ENCODE measurements around the gene ATP8B4.

DNA sequence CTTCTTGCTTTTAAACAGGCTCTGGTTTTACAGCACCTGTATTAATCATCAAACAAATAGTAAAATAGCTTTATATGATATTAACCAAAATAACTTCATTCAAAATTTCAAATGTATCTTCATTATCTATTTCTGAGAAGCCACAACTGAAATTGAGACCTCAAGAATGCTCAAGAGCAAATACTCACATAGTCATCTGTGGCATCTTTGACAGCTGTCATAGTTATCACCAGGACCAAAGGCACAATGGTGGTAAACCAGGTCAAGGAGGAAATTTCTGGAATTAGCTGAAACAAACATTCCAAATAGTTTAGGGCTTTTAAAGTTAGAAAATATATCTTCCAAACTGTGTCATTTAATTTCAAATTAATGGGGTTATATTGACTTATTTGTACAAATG is 74.6 kb downstream of the ATP8B4 start:
- TF ChIP-seq, protein P1, sequence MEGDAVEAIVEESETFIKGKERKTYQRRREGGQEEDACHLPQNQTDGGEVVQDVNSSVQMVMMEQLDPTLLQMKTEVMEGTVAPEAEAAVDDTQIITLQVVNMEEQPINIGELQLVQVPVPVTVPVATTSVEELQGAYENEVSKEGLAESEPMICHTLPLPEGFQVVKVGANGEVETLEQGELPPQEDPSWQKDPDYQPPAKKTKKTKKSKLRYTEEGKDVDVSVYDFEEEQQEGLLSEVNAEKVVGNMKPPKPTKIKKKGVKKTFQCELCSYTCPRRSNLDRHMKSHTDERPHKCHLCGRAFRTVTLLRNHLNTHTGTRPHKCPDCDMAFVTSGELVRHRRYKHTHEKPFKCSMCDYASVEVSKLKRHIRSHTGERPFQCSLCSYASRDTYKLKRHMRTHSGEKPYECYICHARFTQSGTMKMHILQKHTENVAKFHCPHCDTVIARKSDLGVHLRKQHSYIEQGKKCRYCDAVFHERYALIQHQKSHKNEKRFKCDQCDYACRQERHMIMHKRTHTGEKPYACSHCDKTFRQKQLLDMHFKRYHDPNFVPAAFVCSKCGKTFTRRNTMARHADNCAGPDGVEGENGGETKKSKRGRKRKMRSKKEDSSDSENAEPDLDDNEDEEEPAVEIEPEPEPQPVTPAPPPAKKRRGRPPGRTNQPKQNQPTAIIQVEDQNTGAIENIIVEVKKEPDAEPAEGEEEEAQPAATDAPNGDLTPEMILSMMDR (conservative IDR thresholded peaks at IDR 0.05 in 1 of 2, IDR thresholded peaks at IDR 0.05 in 1 of 2; ENCODE audit: low read depth in 1 of 2, low read length in 2 of 2), result no peak
- no peak for TF ChIP-seq EZH2 (IDR thresholded peaks at IDR 0.05; ENCODE audit: low read length, missing control alignments)
